ENCODE measurements around the gene TSHZ2.

DNA sequence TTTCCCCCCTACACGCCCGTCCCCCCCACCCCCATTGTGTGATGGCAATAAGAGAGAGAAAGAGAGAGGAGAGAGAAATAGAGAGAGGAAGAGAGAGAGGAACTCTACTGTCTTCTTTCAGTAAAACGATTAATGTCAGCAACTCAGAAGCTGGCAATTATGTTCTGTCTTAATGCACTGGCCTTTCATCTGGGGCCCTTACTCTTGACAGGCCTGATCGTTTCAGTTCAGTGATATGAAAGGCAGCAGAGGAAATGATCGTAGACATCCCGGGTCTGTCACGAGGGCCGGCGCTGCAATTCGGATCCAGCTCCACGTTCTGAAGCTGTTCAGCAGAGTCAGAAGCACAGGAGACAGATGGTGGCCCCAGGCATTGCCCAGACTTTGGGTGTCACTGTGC lies 312.5 kb downstream of the TSHZ2 start:
- TF ChIP-seq, protein P1, sequence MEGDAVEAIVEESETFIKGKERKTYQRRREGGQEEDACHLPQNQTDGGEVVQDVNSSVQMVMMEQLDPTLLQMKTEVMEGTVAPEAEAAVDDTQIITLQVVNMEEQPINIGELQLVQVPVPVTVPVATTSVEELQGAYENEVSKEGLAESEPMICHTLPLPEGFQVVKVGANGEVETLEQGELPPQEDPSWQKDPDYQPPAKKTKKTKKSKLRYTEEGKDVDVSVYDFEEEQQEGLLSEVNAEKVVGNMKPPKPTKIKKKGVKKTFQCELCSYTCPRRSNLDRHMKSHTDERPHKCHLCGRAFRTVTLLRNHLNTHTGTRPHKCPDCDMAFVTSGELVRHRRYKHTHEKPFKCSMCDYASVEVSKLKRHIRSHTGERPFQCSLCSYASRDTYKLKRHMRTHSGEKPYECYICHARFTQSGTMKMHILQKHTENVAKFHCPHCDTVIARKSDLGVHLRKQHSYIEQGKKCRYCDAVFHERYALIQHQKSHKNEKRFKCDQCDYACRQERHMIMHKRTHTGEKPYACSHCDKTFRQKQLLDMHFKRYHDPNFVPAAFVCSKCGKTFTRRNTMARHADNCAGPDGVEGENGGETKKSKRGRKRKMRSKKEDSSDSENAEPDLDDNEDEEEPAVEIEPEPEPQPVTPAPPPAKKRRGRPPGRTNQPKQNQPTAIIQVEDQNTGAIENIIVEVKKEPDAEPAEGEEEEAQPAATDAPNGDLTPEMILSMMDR (IDR thresholded peaks at IDR 0.05), result no peak
- TF ChIP-seq POLR2AphosphoS5 (IDR thresholded peaks at IDR 0.05), result no peak
- no peak for TF ChIP-seq EP300 (IDR thresholded peaks at IDR 0.05)
